DOHH2 (cell line): ENCODE measurements around the gene SOX30.

Experiments used
- H3F3A ChIP-seq: fragments of 200-600 bp; sonication (generic), shearing (Covaris generic); 2 replicates; pipeline ENCODE4 v1.6.0; 2016; ENCODE audit warnings: antibody characterized with exemption, mild to moderate bottlenecking; ENCODE audit not compliant: control insufficient read depth, insufficient read depth
- H3K27ac ChIP-seq: fragments of 200-600 bp; sonication (generic); 2 replicates; pipeline ENCODE4 v1.5.1; 2014; ENCODE audit warnings: low read depth, mild to moderate bottlenecking, low read length, moderate library complexity
- H3K27me3 ChIP-seq: fragments of 200-600 bp; sonication (generic); 2 replicates; pipeline ENCODE4 v1.6.1; 2014; ENCODE audit warnings: mild to moderate bottlenecking, low read length, mixed read lengths; ENCODE audit not compliant: control insufficient read depth
- H3K36me3 ChIP-seq: fragments of 200-600 bp; sonication (generic); 2 replicates; pipeline ENCODE4 v1.6.1; 2014; ENCODE audit warnings: mild to moderate bottlenecking, low read length, moderate library complexity, mixed read lengths; ENCODE audit not compliant: control insufficient read depth
- H3K4me1 ChIP-seq: fragments of 200-600 bp; sonication (generic); 2 replicates; pipeline ENCODE4 v1.6.1; 2014; ENCODE audit warnings: mild to moderate bottlenecking, low read length, mixed read lengths; ENCODE audit not compliant: control insufficient read depth
- H3K4me2 ChIP-seq: fragments of 200-600 bp; sonication (generic); 2 replicates; pipeline ENCODE4 v1.6.0; 2014; ENCODE audit warnings: mild to moderate bottlenecking, low read length, moderate library complexity
- H3K4me3 ChIP-seq: fragments of 200-600 bp; sonication (generic); 2 replicates; pipeline ENCODE4 v1.5.1; 2014; ENCODE audit warnings: mild to moderate bottlenecking, low read length, mixed read lengths
- H3K79me2 ChIP-seq: fragments of 200-600 bp; sonication (generic); 2 replicates; pipeline ENCODE4 v1.6.1; 2014; ENCODE audit warnings: mild to moderate bottlenecking, low read length, mixed read lengths; ENCODE audit not compliant: control insufficient read depth
- H3K9me2 ChIP-seq: fragments of 200-600 bp; sonication (generic); replicated peaks from 2 replicates; pipeline ENCODE4 v1.6.1; 2014; ENCODE audit warnings: mild to moderate bottlenecking, low read length, mixed read lengths; ENCODE audit not compliant: control insufficient read depth
- H3K9me3 ChIP-seq: fragments of 200-600 bp; sonication (generic); 2 replicates; pipeline ENCODE4 v1.6.1; 2014; ENCODE audit warnings: antibody characterized with exemption, low read length, mixed read lengths; ENCODE audit not compliant: control insufficient read depth, insufficient read depth
- H4K20me1 ChIP-seq: fragments of 200-600 bp; sonication (generic); 2 replicates; pipeline ENCODE4 v1.6.0; 2014; ENCODE audit warnings: low read depth, mild to moderate bottlenecking, antibody characterized with exemption, low read length, moderate library complexity; ENCODE audit not compliant: control insufficient read depth, insufficient read depth
- EZH2phosphoT487 ChIP-seq: fragments of 200-600 bp; sonication (generic); IDR thresholded peaks from 2 replicates; pipeline ENCODE4 v1.6.1; 2017; ENCODE audit warnings: borderline replicate concordance, mild to moderate bottlenecking, antibody characterized with exemption, low read length, moderate library complexity, mixed read lengths
- TF ChIP-seq, protein P1 (sequence below): fragments of 200-600 bp; sonication (generic); IDR thresholded peaks from one replicate; pipeline ENCODE4 v1.5.1; 2014; ENCODE audit warnings: antibody characterized with exemption, mild to moderate bottlenecking, low read depth, low read length; ENCODE audit not compliant: poor library complexity, severe bottlenecking

The SOX30 gene

DNA sequence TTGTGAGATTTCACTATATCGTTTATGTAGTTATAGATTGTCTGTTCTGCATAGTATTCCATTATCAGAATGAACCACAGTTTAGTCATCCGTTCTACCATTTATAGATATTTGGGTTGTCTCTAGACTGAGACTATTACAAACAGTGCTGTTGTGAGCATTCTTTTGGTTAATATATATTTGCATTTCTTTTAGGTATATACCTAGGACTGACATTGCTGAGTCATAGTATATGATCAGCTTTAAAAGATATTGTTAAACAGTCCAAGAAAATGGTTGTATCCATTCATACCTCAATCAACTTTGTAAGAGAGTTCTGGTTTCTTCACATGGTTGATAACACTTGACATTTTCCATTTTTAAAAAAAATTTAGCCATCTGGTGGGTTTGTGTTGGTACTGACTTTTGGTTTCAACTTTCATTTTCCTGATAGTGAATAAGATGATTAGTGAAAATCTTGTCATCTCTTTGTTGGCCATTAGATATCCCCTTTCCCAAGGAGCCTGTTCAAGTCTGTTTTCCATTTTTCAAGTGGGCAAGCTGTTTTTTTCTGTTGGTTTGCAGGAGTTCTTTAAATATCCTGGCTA, 53.8 kb downstream of the SOX30 start:
- Histone ChIP-seq H3K9me3 (no peaks in the 10 kb centered on the region), H3K36me3 (no peaks in the 10 kb centered on the region; the same call in 1 of the 2 replicates), H3K4me1 (peaks cover 100% of the 10 kb centered on the region), H3K79me2 (0 out of 2 replicates have a peak, but pooled peaks cover 1% of the 10 kb centered on the region), H3K4me3 (peak overlapping the region; percentile 55), H3K4me2 (peak overlapping the region; percentile 89), H3K27ac (peak overlapping the region; percentile 96), H4K20me1 (no peaks in the 10 kb centered on the region), H3F3A (peaks cover 43% of the 10 kb centered on the region), H3K27me3 (no peaks in the 10 kb centered on the region), H3K9me2 (no peaks in the 10 kb centered on the region)
- TF ChIP-seq, protein P1, sequence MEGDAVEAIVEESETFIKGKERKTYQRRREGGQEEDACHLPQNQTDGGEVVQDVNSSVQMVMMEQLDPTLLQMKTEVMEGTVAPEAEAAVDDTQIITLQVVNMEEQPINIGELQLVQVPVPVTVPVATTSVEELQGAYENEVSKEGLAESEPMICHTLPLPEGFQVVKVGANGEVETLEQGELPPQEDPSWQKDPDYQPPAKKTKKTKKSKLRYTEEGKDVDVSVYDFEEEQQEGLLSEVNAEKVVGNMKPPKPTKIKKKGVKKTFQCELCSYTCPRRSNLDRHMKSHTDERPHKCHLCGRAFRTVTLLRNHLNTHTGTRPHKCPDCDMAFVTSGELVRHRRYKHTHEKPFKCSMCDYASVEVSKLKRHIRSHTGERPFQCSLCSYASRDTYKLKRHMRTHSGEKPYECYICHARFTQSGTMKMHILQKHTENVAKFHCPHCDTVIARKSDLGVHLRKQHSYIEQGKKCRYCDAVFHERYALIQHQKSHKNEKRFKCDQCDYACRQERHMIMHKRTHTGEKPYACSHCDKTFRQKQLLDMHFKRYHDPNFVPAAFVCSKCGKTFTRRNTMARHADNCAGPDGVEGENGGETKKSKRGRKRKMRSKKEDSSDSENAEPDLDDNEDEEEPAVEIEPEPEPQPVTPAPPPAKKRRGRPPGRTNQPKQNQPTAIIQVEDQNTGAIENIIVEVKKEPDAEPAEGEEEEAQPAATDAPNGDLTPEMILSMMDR: no peak
- no peak for TF ChIP-seq EZH2phosphoT487

DNA sequence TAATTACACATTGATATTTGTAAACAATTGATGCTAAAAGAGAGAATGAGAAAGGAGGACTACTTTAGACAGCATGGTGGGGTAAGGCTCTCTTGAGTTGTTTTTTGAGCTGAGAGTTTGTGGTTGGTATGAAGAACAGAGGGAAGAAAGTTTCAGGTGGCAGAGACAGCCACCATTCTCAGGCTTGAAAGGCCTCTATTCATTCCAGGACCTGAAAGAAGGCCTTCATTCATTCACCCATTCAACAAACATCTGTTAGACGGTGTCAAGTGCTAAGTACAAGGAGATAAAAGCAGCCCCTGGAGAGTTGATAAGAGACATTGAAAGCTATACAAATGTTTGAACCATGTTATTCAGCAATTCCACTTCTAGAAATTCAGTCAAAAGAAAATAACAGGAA, 55.0 kb downstream of the SOX30 start:
- H3K9me2 ChIP-seq: no peaks in the 10 kb centered on the region
- H3K27ac ChIP-seq: peak overlapping the region; percentile 96
- H3K9me3 ChIP-seq: no peaks in the 10 kb centered on the region
- H3K79me2 ChIP-seq: 0 out of 2 replicates have a peak, but pooled peaks cover 3% of the 10 kb centered on the region
- H3K4me1 ChIP-seq: peaks cover 100% of the 10 kb centered on the region
- H3F3A ChIP-seq: peaks cover 48% of the 10 kb centered on the region
- no peaks in the 10 kb centered on the region for H4K20me1 ChIP-seq
- no peaks in the 10 kb centered on the region; the same call in 1 of the 2 replicates for H3K36me3 ChIP-seq
- peak overlapping the region; percentile 55 for H3K4me3 ChIP-seq
- no peaks in the 10 kb centered on the region for H3K27me3 ChIP-seq
- TF ChIP-seq EZH2phosphoT487: no peak
- TF ChIP-seq, protein P1: no peak
- H3K4me2 ChIP-seq: peak overlapping the region; percentile 89

DNA sequence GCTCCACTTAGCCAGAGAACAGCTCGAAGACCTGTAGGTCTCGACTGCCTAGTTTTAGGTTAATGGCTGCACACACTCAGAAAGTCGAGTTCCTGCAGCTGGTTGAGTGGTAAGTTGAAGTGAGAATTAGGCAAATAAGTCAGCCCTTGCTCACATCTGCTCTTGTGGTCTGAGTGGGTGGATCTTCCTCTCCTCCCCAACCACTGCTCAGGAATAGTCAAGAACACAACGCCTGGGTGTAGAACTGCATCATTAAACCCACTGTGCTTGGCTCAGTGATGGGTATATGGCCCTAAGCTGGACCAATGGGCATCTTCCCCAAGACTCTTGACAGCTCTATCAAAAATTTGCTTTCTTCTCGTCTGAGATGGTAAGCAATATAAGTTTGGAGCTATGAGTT, 55.8 kb downstream of the SOX30 start:
- H3F3A ChIP-seq: peaks cover 42% of the 10 kb centered on the region
- TF ChIP-seq EZH2phosphoT487: no peak
- no peaks in the 10 kb centered on the region for H3K9me2 ChIP-seq
- H3K9me3 ChIP-seq: no peaks in the 10 kb centered on the region
- H3K4me2 ChIP-seq: peak overlapping the region; percentile 89
- H3K27ac ChIP-seq: peak overlapping the region; percentile 96
- H3K79me2 ChIP-seq: 0 out of 2 replicates have a peak, but pooled peaks cover 3% of the 10 kb centered on the region
- H3K4me3 ChIP-seq: peak overlapping the region; percentile 71
- H3K36me3 ChIP-seq: no peaks in the 10 kb centered on the region; the same call in 1 of the 2 replicates
- H4K20me1 ChIP-seq: no peaks in the 10 kb centered on the region
- H3K4me1 ChIP-seq: peaks cover 100% of the 10 kb centered on the region
- H3K27me3 ChIP-seq: no peaks in the 10 kb centered on the region

DNA sequence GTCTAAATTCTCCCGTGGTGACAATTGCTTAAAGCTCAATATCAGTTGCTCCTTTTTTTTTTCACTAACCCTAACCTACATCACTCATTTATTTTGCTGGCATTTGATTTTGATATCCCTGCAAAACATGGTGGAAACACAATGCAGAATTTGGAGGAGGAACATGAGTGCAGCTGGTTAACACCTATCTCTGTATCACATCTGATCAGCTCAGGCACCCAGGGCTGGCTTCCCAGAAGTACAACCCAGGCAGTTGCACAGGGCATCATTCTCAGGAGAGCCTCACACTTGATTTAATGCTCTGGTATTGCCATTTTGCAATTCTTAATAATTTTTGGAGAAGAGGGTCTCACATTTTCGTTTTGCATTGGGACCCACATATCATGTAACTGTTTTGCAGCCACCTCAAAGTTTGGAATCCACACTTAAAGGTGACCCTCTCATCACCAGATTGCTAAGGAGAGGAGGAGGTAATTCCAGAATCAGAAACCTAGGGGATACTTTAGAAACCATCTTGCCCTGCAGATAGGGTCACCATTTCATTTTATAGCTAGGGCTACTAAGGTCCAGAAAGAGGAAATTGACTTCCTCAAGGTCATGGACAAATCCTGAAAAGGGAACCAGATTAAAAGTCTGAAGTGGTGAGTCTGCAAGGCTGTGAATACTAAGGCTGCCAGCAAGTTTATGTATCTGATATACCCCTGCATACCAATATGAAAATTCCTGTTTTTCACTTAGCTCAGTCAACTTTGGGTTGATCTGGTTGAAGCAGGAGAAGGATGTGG, 57.4 kb downstream of the SOX30 start:
- H3F3A ChIP-seq: peaks cover 42% of the 10 kb centered on the region
- TF ChIP-seq, protein P1: no peak
- TF ChIP-seq EZH2phosphoT487: no peak
- peak overlapping the region; percentile 89 for H3K4me2 ChIP-seq
- H4K20me1 ChIP-seq: no peaks in the 10 kb centered on the region
- no peaks in the 10 kb centered on the region for H3K9me2 ChIP-seq
- no peaks in the 10 kb centered on the region for H3K27me3 ChIP-seq
- H3K4me1 ChIP-seq: peaks cover 87% of the 10 kb centered on the region
- peak overlapping the region; percentile 71 for H3K4me3 ChIP-seq
- H3K79me2 ChIP-seq: 0 out of 2 replicates have a peak, but pooled peaks cover 3% of the 10 kb centered on the region
- peak overlapping the region; percentile 96 for H3K27ac ChIP-seq
- no peaks in the 10 kb centered on the region; the same call in 1 of the 2 replicates for H3K36me3 ChIP-seq
- no peaks in the 10 kb centered on the region for H3K9me3 ChIP-seq
